ENCODE measurements around the gene IRX4.

DNA sequence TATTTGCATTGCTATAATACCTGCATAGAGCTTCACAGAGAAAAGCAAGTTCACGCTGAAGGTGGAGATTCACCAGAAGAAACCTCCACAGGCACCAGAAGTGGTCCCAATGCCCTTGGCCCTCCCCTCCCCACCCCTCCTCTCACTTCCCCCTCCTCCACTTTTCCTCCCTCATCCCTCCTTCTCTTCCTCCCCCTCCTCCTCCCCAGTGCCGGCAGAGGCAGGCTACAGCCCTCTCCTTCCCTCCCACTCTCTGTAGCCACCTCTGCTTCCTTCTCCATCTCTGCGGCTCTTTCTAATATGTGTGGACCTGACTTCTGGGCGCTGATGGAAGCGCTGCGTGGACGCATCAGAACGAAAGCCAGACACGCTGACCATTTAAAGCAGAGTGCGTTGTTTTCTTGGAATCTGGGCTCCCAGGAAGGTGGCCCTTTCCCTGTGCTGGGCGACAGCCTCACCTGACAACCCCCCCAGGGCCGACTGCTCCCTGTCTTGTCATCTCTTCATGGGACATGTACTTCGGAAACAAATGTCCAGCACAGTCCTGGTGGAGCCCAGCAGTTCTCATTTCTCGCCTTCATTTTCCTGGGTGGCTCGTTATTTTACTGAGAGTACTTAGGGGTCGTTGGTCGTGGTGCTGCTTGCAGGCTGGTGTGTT, 52.0 kb downstream of the IRX4 start:
- TF ChIP-seq EZH2 (IDR thresholded peaks at IDR 0.05; ENCODE audit: insufficient read depth, poor library complexity, severe bottlenecking) (no peak), EZH2phosphoT487 (IDR thresholded peaks at IDR 0.05; ENCODE audit: insufficient read depth, low read depth) (no peak)

Data from GM23248 (cell line).